ENCODE results near the gene TRIM8.

DNA sequence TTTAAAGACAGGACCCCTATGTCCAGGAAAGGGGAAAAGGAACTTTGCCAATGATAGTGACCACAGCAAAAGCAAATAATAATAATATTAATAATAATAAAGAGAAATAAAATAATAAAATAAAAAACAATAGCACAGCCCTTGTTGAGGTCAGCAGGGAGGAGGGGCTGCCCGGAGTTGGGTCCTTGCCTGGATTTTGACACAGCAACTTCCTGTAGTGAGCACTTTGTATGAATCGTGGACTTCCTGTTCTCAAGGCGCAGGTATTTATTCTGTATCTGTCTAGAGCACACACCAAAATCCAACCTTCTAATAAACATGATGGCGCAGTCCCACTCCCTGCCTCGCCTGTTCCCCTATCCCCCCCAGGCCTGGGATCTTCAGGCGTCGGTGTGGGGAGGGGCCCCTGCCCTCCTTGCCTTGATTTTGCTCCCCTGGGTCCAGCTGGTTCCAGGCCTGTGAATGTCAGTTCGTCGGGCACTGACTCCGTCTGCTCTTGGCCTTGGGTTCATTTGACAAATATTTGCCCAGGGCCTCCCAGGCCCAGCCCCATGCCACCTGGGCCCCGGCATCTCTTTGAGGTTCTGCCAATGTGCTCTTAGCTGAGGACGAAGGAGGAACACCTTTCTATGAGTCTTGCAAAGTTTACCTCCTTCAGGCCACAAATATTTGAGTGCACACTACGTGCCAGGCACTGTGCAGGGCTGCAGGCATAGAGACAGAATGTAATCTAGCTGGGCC lies 13.9 kb downstream of the TRIM8 start:
- no peak for TF ChIP-seq POLR2A (IDR thresholded peaks at IDR 0.05; ENCODE audit: low read length)
- TF ChIP-seq GATA1 (IDR thresholded peaks at IDR 0.05; ENCODE audit: low read depth, low read length) = no peak
